ENCODE results near the gene NUDT17.
"Not testable (repeated sequence)": the region's sequence is repeated elsewhere in the genome, so short reads cannot be mapped to it uniquely, and the experiment has no call there.

Gene NUDT17

DNA sequence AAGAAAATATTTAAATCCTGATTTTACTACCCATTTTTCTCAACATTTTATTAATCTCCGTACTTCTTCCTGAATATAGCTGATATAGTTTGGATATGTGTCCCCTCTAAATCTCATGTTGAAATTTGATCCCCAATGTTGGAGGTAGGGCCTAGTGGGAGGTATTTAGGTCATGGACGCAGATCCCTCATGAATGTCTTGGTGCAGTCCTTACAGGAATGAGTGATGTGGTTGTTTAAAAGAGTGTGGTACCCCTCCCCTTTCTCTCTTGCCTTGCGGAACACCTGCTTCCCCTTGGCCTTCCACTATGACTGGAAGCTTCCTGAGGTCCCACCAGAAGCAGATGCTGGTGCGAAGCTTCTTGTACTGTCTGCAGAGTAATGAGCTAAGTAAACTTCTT, 39.0 kb upstream of the NUDT17 start:
- DNase-seq (ENCODE audit: low read depth), result no peak
- H3K4me3 ChIP-seq (ENCODE audit: low read depth, low read length), result no peak overlapping the region
- TF ChIP-seq, protein P1, sequence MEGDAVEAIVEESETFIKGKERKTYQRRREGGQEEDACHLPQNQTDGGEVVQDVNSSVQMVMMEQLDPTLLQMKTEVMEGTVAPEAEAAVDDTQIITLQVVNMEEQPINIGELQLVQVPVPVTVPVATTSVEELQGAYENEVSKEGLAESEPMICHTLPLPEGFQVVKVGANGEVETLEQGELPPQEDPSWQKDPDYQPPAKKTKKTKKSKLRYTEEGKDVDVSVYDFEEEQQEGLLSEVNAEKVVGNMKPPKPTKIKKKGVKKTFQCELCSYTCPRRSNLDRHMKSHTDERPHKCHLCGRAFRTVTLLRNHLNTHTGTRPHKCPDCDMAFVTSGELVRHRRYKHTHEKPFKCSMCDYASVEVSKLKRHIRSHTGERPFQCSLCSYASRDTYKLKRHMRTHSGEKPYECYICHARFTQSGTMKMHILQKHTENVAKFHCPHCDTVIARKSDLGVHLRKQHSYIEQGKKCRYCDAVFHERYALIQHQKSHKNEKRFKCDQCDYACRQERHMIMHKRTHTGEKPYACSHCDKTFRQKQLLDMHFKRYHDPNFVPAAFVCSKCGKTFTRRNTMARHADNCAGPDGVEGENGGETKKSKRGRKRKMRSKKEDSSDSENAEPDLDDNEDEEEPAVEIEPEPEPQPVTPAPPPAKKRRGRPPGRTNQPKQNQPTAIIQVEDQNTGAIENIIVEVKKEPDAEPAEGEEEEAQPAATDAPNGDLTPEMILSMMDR (IDR thresholded peaks at IDR 0.05; ENCODE audit: low read depth, low read length), result no peak
- TF ChIP-seq MAX (IDR thresholded peaks at IDR 0.05; ENCODE audit: low read depth, low read length) (no peak), POLR2A (IDR thresholded peaks at IDR 0.05; ENCODE audit: extremely low read depth, insufficient read length) (no peak), MYC (IDR thresholded peaks at IDR 0.05; ENCODE audit: low read depth, low read length) (no peak)

DNA sequence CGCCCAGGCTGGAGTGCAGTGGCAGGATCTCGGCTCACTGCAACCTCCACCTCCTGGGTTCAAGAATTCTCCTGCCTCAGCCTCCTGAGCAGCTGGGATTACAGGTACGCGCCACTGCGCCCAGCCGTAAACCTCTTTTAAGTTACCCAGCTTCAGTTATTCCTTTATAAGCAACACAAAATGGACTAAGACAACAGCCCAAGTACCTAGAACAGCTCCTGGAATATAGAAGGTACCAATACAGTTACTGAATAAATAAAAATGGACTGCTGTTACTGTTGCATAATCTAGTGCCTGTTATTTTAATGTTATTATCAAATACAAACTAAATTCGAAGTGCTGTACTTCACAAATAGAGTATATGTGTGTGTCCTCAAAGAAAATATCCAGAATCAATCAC, 38.6 kb upstream of the NUDT17 start:
- TF ChIP-seq MYC (IDR thresholded peaks at IDR 0.05; ENCODE audit: low read depth, low read length), result no peak
- TF ChIP-seq, protein P1 (IDR thresholded peaks at IDR 0.05; ENCODE audit: low read depth, low read length), result no peak
- TF ChIP-seq MAX (IDR thresholded peaks at IDR 0.05; ENCODE audit: low read depth, low read length), result no peak
- TF ChIP-seq POLR2A (IDR thresholded peaks at IDR 0.05; ENCODE audit: extremely low read depth, insufficient read length), result no peak

GRCh38 chr1:145812977-145813810, 32.2 kb upstream of the NUDT17 start:
- H3K4me3 ChIP-seq (ENCODE audit: low read depth, low read length); DNase-seq (ENCODE audit: low read depth): not testable (repeated sequence)

More for the DNA sequence above, 38.6 kb upstream of the NUDT17 start:
- H3K4me3 ChIP-seq (ENCODE audit: low read depth, low read length), result no peak overlapping the region
- DNase-seq (ENCODE audit: low read depth), result no peak

DNA sequence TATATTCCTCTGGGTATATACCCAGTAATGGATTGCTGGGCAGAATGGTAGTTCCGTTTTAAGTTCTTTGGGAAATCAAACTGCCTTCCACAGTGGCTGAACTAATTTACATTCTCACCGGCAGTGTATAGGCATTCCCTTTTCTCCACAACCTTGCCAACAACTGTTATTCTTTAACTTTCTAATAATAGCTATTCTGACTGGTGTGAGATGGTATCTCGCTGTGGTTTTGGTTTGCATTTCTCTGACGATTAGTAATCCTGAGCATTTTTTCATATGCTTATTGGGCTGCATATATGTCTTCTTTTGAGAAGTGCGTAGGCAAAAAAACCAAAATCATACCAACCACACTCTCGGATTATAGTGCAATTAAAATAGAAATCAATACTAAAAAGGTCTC, 27.3 kb upstream of the NUDT17 start:
- not testable (repeated sequence) for DNase-seq (ENCODE audit: low read depth); H3K4me3 ChIP-seq (ENCODE audit: low read depth, low read length)

- DNase-seq (ENCODE audit: low read depth), result not testable (repeated sequence)
- H3K4me3 ChIP-seq (ENCODE audit: low read depth, low read length), result peak overlapping the region; percentile 23
Observed at GRCh38 chr1:145822779-145823331, 22.6 kb upstream of the NUDT17 start.

DNA sequence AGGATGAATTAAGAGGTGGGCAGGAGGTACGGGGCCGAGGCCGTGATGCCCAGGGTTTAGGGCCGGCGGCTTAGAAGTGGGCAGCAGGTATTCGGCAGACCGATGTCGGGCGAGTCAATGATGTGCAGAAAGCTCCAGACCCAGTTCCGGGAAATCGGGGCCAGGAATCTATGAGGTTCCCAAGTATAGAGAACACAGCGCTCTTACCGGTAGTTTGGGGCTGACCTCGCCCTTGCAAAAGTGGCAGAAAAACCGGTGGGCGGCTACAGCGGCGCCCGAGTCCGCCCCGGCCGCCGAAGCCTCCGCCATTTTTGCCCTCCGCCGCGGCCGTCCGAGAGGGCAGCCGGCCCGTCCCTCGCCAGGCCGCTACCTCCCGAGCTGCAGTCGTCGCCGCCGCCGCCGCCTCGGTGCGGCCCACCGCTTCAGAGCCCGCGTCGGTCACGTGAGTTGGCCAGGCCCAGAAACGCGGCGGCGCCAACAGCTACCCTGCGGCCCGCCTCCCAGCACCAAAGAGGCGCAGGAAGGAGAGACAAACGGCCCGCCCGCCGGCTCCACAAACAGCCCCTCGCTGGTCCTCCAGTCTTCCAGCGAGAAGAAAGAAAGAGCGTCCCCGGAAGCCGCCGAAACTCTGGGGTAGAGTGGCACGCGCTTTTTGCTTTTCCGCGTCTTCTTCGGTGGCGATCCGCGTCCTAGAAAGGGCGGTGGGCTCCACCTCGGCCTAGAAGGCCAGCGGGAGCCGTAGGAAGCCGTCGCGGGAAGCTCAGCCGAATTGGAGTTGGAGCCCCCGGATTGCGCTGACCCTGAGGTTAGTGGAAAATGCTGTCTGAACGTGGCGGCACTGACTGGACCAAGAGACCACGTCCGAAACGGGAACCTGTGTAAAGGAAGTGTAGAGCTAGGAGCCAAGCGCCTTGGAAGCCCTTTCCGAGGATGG, 21.6 kb upstream of the NUDT17 start, which contains the start of the genes POLR3C and RNF115:
TSS of gene POLR3C (plus strand) at position 636 of the 934 bp plus-strand sequence. CDS start 1,577 bp downstream, outside the sequence.
TSS of gene RNF115 (minus strand) at position 531 of the 934 bp plus-strand sequence. CDS start at position 309, 222 bp downstream.
- peak within 1 kb of the TSS; percentile 99 for H3K4me3 ChIP-seq (ENCODE audit: low read depth, low read length)
- DNase-seq (ENCODE audit: low read depth), result peak; percentile 95
- TF ChIP-seq POLR2A (IDR thresholded peaks at IDR 0.05; ENCODE audit: extremely low read depth, insufficient read length), result peak; percentile 79
- TF ChIP-seq MYC (IDR thresholded peaks at IDR 0.05; ENCODE audit: low read depth, low read length), result peak; percentile 94
- TF ChIP-seq, protein P1 (IDR thresholded peaks at IDR 0.05; ENCODE audit: low read depth, low read length), result no peak
- peak; percentile 82 for TF ChIP-seq MAX (IDR thresholded peaks at IDR 0.05; ENCODE audit: low read depth, low read length)

DNA sequence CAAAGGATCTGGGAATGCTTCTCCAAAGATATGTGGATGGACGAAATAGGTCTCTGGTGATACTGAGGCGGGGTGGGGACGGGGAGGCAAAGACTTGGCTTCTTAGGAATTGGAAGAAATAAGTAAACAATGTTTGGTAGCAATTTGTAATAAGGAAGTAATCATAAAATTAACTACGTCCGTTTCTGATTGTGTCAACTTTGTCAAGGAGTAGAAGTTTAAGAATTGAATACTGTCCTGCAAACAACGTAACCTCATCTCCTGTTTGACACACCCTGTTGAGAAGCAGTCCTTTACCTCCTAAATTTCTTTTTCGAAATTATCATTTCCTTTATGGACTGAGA, 21.0 kb upstream of the NUDT17 start:
- peak overlapping the region; percentile 99 for H3K4me3 ChIP-seq (ENCODE audit: low read depth, low read length)
- DNase-seq (ENCODE audit: low read depth), result no peak
- TF ChIP-seq MYC (IDR thresholded peaks at IDR 0.05; ENCODE audit: low read depth, low read length), result no peak
- TF ChIP-seq, protein P1 (IDR thresholded peaks at IDR 0.05; ENCODE audit: low read depth, low read length), result no peak
- TF ChIP-seq POLR2A (IDR thresholded peaks at IDR 0.05; ENCODE audit: extremely low read depth, insufficient read length), result no peak
- TF ChIP-seq MAX (IDR thresholded peaks at IDR 0.05; ENCODE audit: low read depth, low read length), result no peak
